C4-2B (cell line): Measurements from ENCODE around the gene TSTD1.

Source experiments
- ZFX ChIP-seq: fragments of 450-650 bp; IDR thresholded peaks from 2 replicates; pipeline ENCODE4 v1.6.1; 2017
- TF ChIP-seq, protein P1 (sequence below): fragments of 450-650 bp; conservative IDR thresholded peaks from 2 replicates; pipeline ENCODE4 v1.5.1; 2017; ENCODE audit warnings: mild to moderate bottlenecking

GRCh38 chr1:161076410-161076809 lies 37.6 kb upstream of the TSTD1 start:
- TF ChIP-seq, protein P1, sequence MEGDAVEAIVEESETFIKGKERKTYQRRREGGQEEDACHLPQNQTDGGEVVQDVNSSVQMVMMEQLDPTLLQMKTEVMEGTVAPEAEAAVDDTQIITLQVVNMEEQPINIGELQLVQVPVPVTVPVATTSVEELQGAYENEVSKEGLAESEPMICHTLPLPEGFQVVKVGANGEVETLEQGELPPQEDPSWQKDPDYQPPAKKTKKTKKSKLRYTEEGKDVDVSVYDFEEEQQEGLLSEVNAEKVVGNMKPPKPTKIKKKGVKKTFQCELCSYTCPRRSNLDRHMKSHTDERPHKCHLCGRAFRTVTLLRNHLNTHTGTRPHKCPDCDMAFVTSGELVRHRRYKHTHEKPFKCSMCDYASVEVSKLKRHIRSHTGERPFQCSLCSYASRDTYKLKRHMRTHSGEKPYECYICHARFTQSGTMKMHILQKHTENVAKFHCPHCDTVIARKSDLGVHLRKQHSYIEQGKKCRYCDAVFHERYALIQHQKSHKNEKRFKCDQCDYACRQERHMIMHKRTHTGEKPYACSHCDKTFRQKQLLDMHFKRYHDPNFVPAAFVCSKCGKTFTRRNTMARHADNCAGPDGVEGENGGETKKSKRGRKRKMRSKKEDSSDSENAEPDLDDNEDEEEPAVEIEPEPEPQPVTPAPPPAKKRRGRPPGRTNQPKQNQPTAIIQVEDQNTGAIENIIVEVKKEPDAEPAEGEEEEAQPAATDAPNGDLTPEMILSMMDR: no peak
- TF ChIP-seq ZFX: no peak
